NCI-H2171 treated with DMSO at 0.1 percent for 48 hours (cell line): ENCODE results near the gene GRIK1.
A peak's percentile ranks its signal among the peaks of the same experiment; 100 is the strongest.

Source experiments
- DNase-seq: peaks from one replicate; lab custom pipeline; 2025; lab: John Stamatoyannopoulos, UW

GRIK1 gene

GRCh38 chr21:29534448-29534847 is 405.3 kb downstream of the GRIK1 start:
- DNase-seq: no peak

- no peak for DNase-seq
These were observed 410.7 kb downstream of the GRIK1 start for GRCh38 chr21:29529139-29529538.

GRCh38 chr21:29526545-29526944 is 413.3 kb downstream of the GRIK1 start:
- no peak for DNase-seq

GRCh38 chr21:29524055-29524454 is 415.7 kb downstream of the GRIK1 start:
- no peak for DNase-seq

GRCh38 chr21:29523646-29524045 is 416.1 kb downstream of the GRIK1 start:
- DNase-seq: no peak

GRCh38 chr21:29521872-29522271 is 417.9 kb downstream of the GRIK1 start:
- DNase-seq: peak; percentile 66

GRCh38 chr21:29520171-29520570 is 419.6 kb downstream of the GRIK1 start:
- DNase-seq: no peak

GRCh38 chr21:29514652-29515247 is 425.0 kb downstream of the GRIK1 start:
- DNase-seq: no peak

GRCh38 chr21:29513535-29513934 is 426.3 kb downstream of the GRIK1 start:
- no peak for DNase-seq

- no peak for DNase-seq
These were observed 428.7 kb downstream of the GRIK1 start for GRCh38 chr21:29511096-29511495.

GRCh38 chr21:29509121-29509520 is 430.7 kb downstream of the GRIK1 start:
- DNase-seq: no peak

- no peak for DNase-seq
These were observed 431.5 kb downstream of the GRIK1 start for GRCh38 chr21:29508301-29508700.

GRCh38 chr21:29506947-29507346 is 432.8 kb downstream of the GRIK1 start:
- DNase-seq: no peak

GRCh38 chr21:29506214-29506613 is 433.6 kb downstream of the GRIK1 start:
- no peak for DNase-seq

GRCh38 chr21:29504751-29505321 is 435.0 kb downstream of the GRIK1 start:
- DNase-seq: no peak

- DNase-seq: no peak
These were observed 438.3 kb downstream of the GRIK1 start for GRCh38 chr21:29501451-29501850.

- peak; percentile 62 for DNase-seq
These were observed 440.0 kb downstream of the GRIK1 start for GRCh38 chr21:29499734-29500343.

- no peak for DNase-seq
These were observed 440.6 kb downstream of the GRIK1 start for GRCh38 chr21:29499229-29499628.

GRCh38 chr21:29496337-29496736 is 443.5 kb downstream of the GRIK1 start:
- DNase-seq: no peak

GRCh38 chr21:29490016-29490415 is 449.8 kb downstream of the GRIK1 start:
- no peak for DNase-seq

GRCh38 chr21:29487154-29487553 is 452.6 kb downstream of the GRIK1 start:
- DNase-seq: no peak
